HepG2 (cell line): ENCODE results near the gene PALMD. TPM values are rescaled to one million over a fixed set of nuclear protein-coding genes. Genes with fewer than 3 reads are reported as not detected.

Experiments
- ATAC-seq: fragments of 200-7000 bp; cut with Tn5 transposase; 3 replicates; pipeline ENCODE4 v1.9.1; 2020; ENCODE audit warnings: mild to moderate bottlenecking, moderate library complexity
- BruUV-seq: library from RNA; stranded (reverse); fragments of 400-500 nt; replicated peaks from 2 replicates; lab custom pipeline; 2021; lab: Mats Ljungman, UMichigan
- CTCF ChIA-PET: fragments of 300-600 bp; formaldehyde crosslinking; extraction: SDS; loops from one replicate; lab custom pipeline; 2021; ENCODE audit warnings: low total read pairs, inconsistent platforms, low intra/inter-chr PET ratio; lab: Yijun Ruan, JAX
- POLR2A ChIA-PET: fragments of 350-600 bp; sonication (Branson Sonifier 250); formaldehyde crosslinking; loops from one replicate; lab custom pipeline; 2020; ENCODE audit warnings: antibody characterized with exemption, inconsistent platforms; lab: Yijun Ruan, JAX
- DNase-seq: peaks from one replicate; pipeline ENCODE4 v3.0.0-alpha.2; 2015; ENCODE audit warnings: low spot score
- FAIRE-seq: peaks from 3 replicates; lab custom pipeline; 2011; peaks lifted over from hg19 to GRCh38; lab: Jason Lieb, UNC
- H2AFZ ChIP-seq: one replicate; pipeline ENCODE4 v1.6.1; 2011; ENCODE audit warnings: low read length, inconsistent platforms
- H3K27ac ChIP-seq: fragments of 300-600 bp; 3 replicates; pipeline ENCODE4 v1.8.0; 2011; ENCODE audit warnings: mixed run types, mild to moderate bottlenecking, mixed read lengths, low read length, inconsistent platforms; ENCODE audit not compliant: insufficient read depth; ENCODE audit errors: extremely low read length
- H3K27me3 ChIP-seq, 2 experiments: fragments of 200-600 bp in 1 of 2; 2 replicates in 1 of 2; 3 replicates in 1 of 2; pipeline versions ENCODE4 v1.6.0 to v1.8.0; 2011; ENCODE audit warnings: low read length in 2 of 2, mild to moderate bottlenecking in 2 of 2, moderate library complexity in 2 of 2, inconsistent platforms in 1 of 2; ENCODE audit not compliant: insufficient read depth in 2 of 2, control insufficient read depth in 1 of 2
- H3K36me3 ChIP-seq, 2 experiments: fragments of 200-600 bp in 1 of 2; replicated peaks in 1 of 2; 2 replicates in 1 of 2; 3 replicates in 1 of 2; pipeline versions ENCODE4 v1.5.1 to v1.8.0; 2011; ENCODE audit warnings: low read length in 2 of 2, inconsistent platforms in 1 of 2; ENCODE audit not compliant: insufficient read depth in 2 of 2, control insufficient read depth in 1 of 2
- H3K4me1 ChIP-seq: 2 replicates; pipeline ENCODE4 v1.5.1; 2012; ENCODE audit warnings: low read length, inconsistent platforms; ENCODE audit not compliant: insufficient read depth
- H3K4me2 ChIP-seq: 2 replicates; pipeline ENCODE4 v1.6.0; 2011; ENCODE audit warnings: low read depth, low read length, inconsistent platforms
- H3K4me3 ChIP-seq, 3 experiments: fragments of 200-600 bp in 1 of 3; sonication (generic), shearing (Covaris generic) in 1 of 3; replicated peaks in 1 of 3; 2 replicates each; pipeline ENCODE4 v1.5.1; 2011 to 2016; ENCODE audit warnings: low read length in 3 of 3, inconsistent platforms in 2 of 3, low read depth in 2 of 3, mild to moderate bottlenecking in 2 of 3, control low read depth in 1 of 3, mixed read lengths in 1 of 3; ENCODE audit not compliant: insufficient read depth in 1 of 3
- H3K79me2 ChIP-seq: one replicate; pipeline ENCODE4 v1.6.1; 2011; ENCODE audit warnings: low read length, inconsistent platforms; ENCODE audit not compliant: insufficient read depth
- H3K9ac ChIP-seq: 2 replicates; pipeline ENCODE4 v1.6.0; 2011; ENCODE audit warnings: mild to moderate bottlenecking, low read depth, low read length, inconsistent platforms; ENCODE audit not compliant: insufficient read depth
- H3K9me3 ChIP-seq: 2 replicates; pipeline ENCODE4 v1.5.1; 2012; ENCODE audit warnings: mild to moderate bottlenecking, low read length
- H4K20me1 ChIP-seq: 2 replicates; pipeline ENCODE4 v1.6.0; 2011; ENCODE audit warnings: inconsistent platforms, mild to moderate bottlenecking, low read length, moderate library complexity; ENCODE audit not compliant: insufficient read depth
- BATF2 ChIP-seq: sonication (generic); formaldehyde crosslinking; IDR thresholded peaks from 2 replicates; pipeline ENCODE4 v1.8.0; 2022; ENCODE audit warnings: mild to moderate bottlenecking, missing genetic modification reagents, moderate library complexity
- HNRNPL ChIP-seq: fragments of 200-400 bp; formaldehyde crosslinking; IDR thresholded peaks from 2 replicates; pipeline ENCODE4 v1.6.1; 2017; ENCODE audit warnings: mild to moderate bottlenecking, low read depth, low read length
- JUND ChIP-seq: sonication (generic); formaldehyde crosslinking; IDR thresholded peaks from 2 replicates; pipeline ENCODE4 v1.8.0; 2022; ENCODE audit warnings: mild to moderate bottlenecking, missing genetic modification reagents
- KDM4B ChIP-seq: sonication (generic); formaldehyde crosslinking; IDR thresholded peaks from 2 replicates; pipeline ENCODE4 v1.4.0; 2020; ENCODE audit warnings: missing genetic modification reagents
- SSRP1 ChIP-seq: IDR thresholded peaks from 2 replicates; pipeline ENCODE4 v1.6.1; 2016; ENCODE audit warnings: control low read depth
- TCF7 ChIP-seq: sonication (generic); IDR thresholded peaks from 2 replicates; pipeline ENCODE4 v1.6.1; 2016; ENCODE audit warnings: antibody characterized with exemption, low read depth
- TFDP2 ChIP-seq: sonication (generic); formaldehyde crosslinking; IDR thresholded peaks from 2 replicates; pipeline ENCODE4 v1.4.0; 2020; ENCODE audit warnings: missing genetic modification reagents
- ZNF781 ChIP-seq: sonication (generic); formaldehyde crosslinking; IDR thresholded peaks from 2 replicates; pipeline ENCODE4 v1.5.1; 2020; ENCODE audit warnings: borderline replicate concordance, mild to moderate bottlenecking, missing genetic modification reagents; ENCODE audit errors: not compliant biosample characterization
- ZSCAN12 ChIP-seq: sonication (generic); formaldehyde crosslinking; IDR thresholded peaks from 2 replicates; pipeline ENCODE4 v1.9.0; 2021; ENCODE audit warnings: mild to moderate bottlenecking, missing genetic modification reagents
- WGBS: methylation state at CpG from one replicate; pipeline ENCODE4 v1.1.6; 2017; ENCODE audit warnings: low lambda C conversion rate; 5-methylcytosine and 5-hydroxymethylcytosine counted together
- in situ Hi-C: cut with HindIII; loops from 2 replicates; pipeline ENCODE4 v1.10.0; 2017; ENCODE audit warnings: low pct_unique_long_range_greater_than_20kb; ENCODE audit not compliant: extremely low pct_ligation_motif_present
- intact Hi-C: fragments of 100-400 bp; cut with micrococcal nuclease; formaldehyde crosslinking; loops from one replicate; pipeline ENCODE4 v1.10.0; 2022; ENCODE audit not compliant: unreplicated experiment
- polyA plus RNA-seq, 8 experiments: library from polyadenylated mRNA; depleted of rRNA in 3 of 8; stranded (reverse) in 7 of 8; unstranded in 1 of 8; fragments of >200 nt; fragmentation: Illumina TruSeq in 4 of 8; extraction: Trizol in 4 of 8; gene quantifications; 2 replicates each; pipeline versions ENCODE4 v1.2.1 to v1.2.3, GENCODE V29; 2011 to 2016; ENCODE audit warnings: low read depth in 4 of 8, missing spikeins in 1 of 8, mixed read lengths in 1 of 8; ENCODE audit not compliant: insufficient read depth in 1 of 8
- total RNA-seq, 5 experiments: library from RNA; depleted of rRNA; stranded (reverse); fragments of >200 nt; fragmentation: Illumina TruSeq; extraction: Trizol; gene quantifications; 2 replicates each; pipeline ENCODE4 v1.2.3, GENCODE V29; 2016; ENCODE audit warnings: low read depth in 1 of 5

The PALMD gene
- total and polyA plus RNA-seq, 2 of the 13 experiments (the other 11 are each of a cell fraction or from before 2014, with no cell fraction given) = 5.5 to 31.1 TPM

GRCh38 chr1:99607590-99607989, 38.3 kb upstream of the PALMD start:
- H3K79me2 ChIP-seq = no peaks in the 10 kb centered on the region
- in situ Hi-C loops = no loop called here
- H3K9ac ChIP-seq = no peak overlapping the region
- BruUV-seq = no TSS peak
- intact Hi-C loops = no loop called here
- no peak overlapping the region for H3K27ac ChIP-seq
- no peak overlapping the region for H3K4me3 ChIP-seq
- POLR2A ChIA-PET = no interaction called here
- no peak for DNase-seq
- no peak for TF ChIP-seq TCF7
- no peak for TF ChIP-seq SSRP1
- TF ChIP-seq BATF2 (CRISPR knock-in tag) = no peak
- TF ChIP-seq JUND = no peak
- TF ChIP-seq, all 625 proteins: peak for 0
- no peaks in the 10 kb centered on the region for H3K9me3 ChIP-seq
- H3K27me3 ChIP-seq = no peaks in the 10 kb centered on the region
- no peaks in the 10 kb centered on the region for H3K36me3 ChIP-seq
- peaks cover 18% of the 10 kb centered on the region for H3K4me1 ChIP-seq
- CTCF ChIA-PET = no interaction called here
- WGBS = 97% methylated on average over 1 of the region's 1 CpG
- no peak overlapping the region for H2AFZ ChIP-seq
- H3K4me2 ChIP-seq = no peak overlapping the region
- no peak for ATAC-seq
- FAIRE-seq = no peak
- H4K20me1 ChIP-seq = no peaks in the 10 kb centered on the region

- FAIRE-seq = no peak
- no peak for ATAC-seq
- H3K9ac ChIP-seq = no peak overlapping the region
- H3K4me1 ChIP-seq = peaks cover 13% of the 10 kb centered on the region
- H3K36me3 ChIP-seq = no peaks in the 10 kb centered on the region
- no peaks in the 10 kb centered on the region for H4K20me1 ChIP-seq
- BruUV-seq = no TSS peak
- WGBS = 93% methylated on average over 2 of the region's 2 CpGs
- no peak overlapping the region for H3K4me3 ChIP-seq
- no peak for DNase-seq
- intact Hi-C loops (no loop called here), in situ Hi-C loops (no loop called here)
- ChIA-PET POLR2A (no interaction called here), CTCF (no interaction called here)
- no peak overlapping the region for H3K4me2 ChIP-seq
- no peak overlapping the region for H3K27ac ChIP-seq
- no peaks in the 10 kb centered on the region for H3K79me2 ChIP-seq
- H2AFZ ChIP-seq = no peak overlapping the region
- no peak for TF ChIP-seq TFDP2 (CRISPR knock-in tag)
- no peak for TF ChIP-seq HNRNPL
- TF ChIP-seq ZNF781 (CRISPR knock-in tag) = no peak
- no peak for TF ChIP-seq ZSCAN12 (CRISPR knock-in tag)
- TF ChIP-seq KDM4B = no peak
- H3K27me3 ChIP-seq = no peaks in the 10 kb centered on the region
- H3K9me3 ChIP-seq = no peaks in the 10 kb centered on the region
Observed at GRCh38 chr1:99608058-99608457, 37.9 kb upstream of the PALMD start.
